Smooth muscle cell (in vitro differentiated cells): ENCODE measurements around the gene CERS4. TPM values are rescaled to one million over a fixed set of nuclear protein-coding genes. Genes with fewer than 3 reads are reported as not detected.
A peak's percentile ranks its signal among the peaks of the same experiment; 100 is the strongest.

Experiments used
- DNase-seq: peaks from one replicate; lab custom pipeline; 2025; ENCODE audit not compliant: unreplicated experiment; lab: John Stamatoyannopoulos, UW
- H2AFZ ChIP-seq: fragments of 200-600 bp; sonication (generic); 2 replicates; pipeline ENCODE4 v1.6.0; 2016; ENCODE audit warnings: antibody characterized with exemption, low read depth, mild to moderate bottlenecking
- H3F3A ChIP-seq: fragments of 200-600 bp; sonication (generic); 2 replicates; pipeline ENCODE4 v1.6.0; 2017; ENCODE audit warnings: antibody characterized with exemption, low read depth
- H3K27ac ChIP-seq: fragments of 200-600 bp; sonication (generic); 2 replicates; pipeline ENCODE4 v1.5.1; 2016; ENCODE audit warnings: low read depth, mild to moderate bottlenecking
- H3K27me3 ChIP-seq: fragments of 200-600 bp; sonication (generic); 2 replicates; pipeline ENCODE4 v1.6.1; 2016; ENCODE audit warnings: low read depth, mild to moderate bottlenecking
- H3K36me3 ChIP-seq: fragments of 200-600 bp; sonication (generic); 2 replicates; pipeline ENCODE4 v1.5.1; 2016; ENCODE audit warnings: low read depth
- H3K4me1 ChIP-seq: fragments of 200-600 bp; sonication (generic); 2 replicates; pipeline ENCODE4 v1.5.1; 2016; ENCODE audit warnings: low read depth
- H3K4me2 ChIP-seq: fragments of 200-600 bp; sonication (generic); 2 replicates; pipeline ENCODE4 v1.6.0; 2016; ENCODE audit warnings: mild to moderate bottlenecking
- H3K4me3 ChIP-seq: fragments of 200-600 bp; sonication (generic); 2 replicates; pipeline ENCODE4 v1.5.1; 2016; ENCODE audit warnings: mild to moderate bottlenecking
- H3K79me2 ChIP-seq: fragments of 200-600 bp; sonication (generic); 2 replicates; pipeline ENCODE4 v1.6.0; 2016; ENCODE audit warnings: low read depth, mild to moderate bottlenecking
- H3K9ac ChIP-seq: fragments of 200-600 bp; sonication (generic); 2 replicates; pipeline ENCODE4 v1.6.0; 2016; ENCODE audit warnings: low read depth
- H3K9me3 ChIP-seq: fragments of 200-600 bp; sonication (generic); replicated peaks from 2 replicates; pipeline ENCODE4 v1.5.1; 2016; ENCODE audit warnings: low read depth
- H4K20me1 ChIP-seq: fragments of 200-600 bp; sonication (generic); 2 replicates; pipeline ENCODE4 v1.6.0; 2016; ENCODE audit warnings: low read depth
- WGBS: methylation state at CpG from one replicate; pipeline ENCODE4 v1.1.7; 2016; ENCODE audit warnings: low lambda C conversion rate; 5-methylcytosine and 5-hydroxymethylcytosine counted together
- polyA plus RNA-seq: library from polyadenylated mRNA; unstranded; fragments of >200 nt; fragmentation: Nextera tagmentation; extraction: Ambion mirVana; gene quantifications from 2 replicates; pipeline ENCODE4 v1.2.1, GENCODE V29; 2016
- total RNA-seq: library from RNA; depleted of rRNA; stranded (reverse); fragments of >200 nt; gene quantifications from 2 replicates; pipeline ENCODE4 v1.2.3, GENCODE V29; 2014
- TF ChIP-seq, protein P1 (sequence below): fragments of 200-600 bp; sonication (generic); IDR thresholded peaks from 2 replicates; pipeline ENCODE4 v1.5.1; 2017; ENCODE audit warnings: borderline replicate concordance, mild to moderate bottlenecking, antibody characterized with exemption; ENCODE audit not compliant: insufficient read depth, poor library complexity, severe bottlenecking

The CERS4 gene
- total and polyA plus RNA-seq, 2 experiments from 2014 or later: 19.9 to 20.9 TPM

DNA sequence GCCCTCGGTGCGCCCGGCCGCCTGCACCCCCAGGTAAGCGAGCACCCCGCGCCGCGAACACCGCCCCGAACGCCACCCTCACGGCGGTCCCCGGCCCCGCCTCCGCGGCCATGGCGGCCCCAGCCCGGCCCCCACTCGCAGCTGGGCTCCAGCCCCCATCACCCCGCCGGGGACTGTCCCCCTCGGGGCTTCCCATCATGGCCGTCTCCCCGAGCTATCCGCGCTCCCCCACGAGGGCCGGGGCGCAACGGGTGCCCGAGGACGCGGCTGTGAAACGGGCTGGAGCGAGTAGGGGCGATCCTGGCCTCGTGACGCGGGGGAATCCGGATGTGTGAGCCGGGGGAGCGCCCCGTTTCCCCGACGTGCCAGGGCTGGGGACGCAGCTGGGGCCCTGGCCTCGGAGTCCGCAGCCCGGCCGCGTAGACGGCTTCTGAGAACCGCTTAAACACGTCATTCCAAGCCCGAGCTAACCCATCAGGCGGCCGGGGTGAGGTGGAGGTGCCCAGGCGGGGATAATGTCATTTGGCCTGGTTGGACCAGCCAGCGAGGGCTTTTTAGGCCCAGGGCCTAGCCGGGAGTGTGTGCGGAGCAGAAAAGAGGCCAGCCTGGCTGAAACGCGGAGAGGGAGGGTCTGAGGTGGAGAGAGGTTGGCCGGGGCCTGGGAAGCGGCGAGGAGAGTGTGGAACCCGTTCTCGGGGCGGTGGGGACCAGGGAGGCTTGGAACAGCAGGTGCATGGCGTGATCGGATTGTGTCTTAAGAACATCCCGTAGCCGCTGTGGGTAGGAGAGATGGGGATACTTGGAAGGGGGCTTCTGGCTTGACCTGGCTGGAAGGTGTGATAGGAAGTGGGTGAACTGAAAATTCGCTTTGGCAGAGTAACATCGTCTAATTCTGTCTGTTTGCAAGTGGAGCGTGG lies 550 bp downstream of the CERS4 start:
- H3K4me2 ChIP-seq: peak overlapping the region; percentile 83
- no peak overlapping the region for H3K9ac ChIP-seq
- peak overlapping the region; percentile 36 for H2AFZ ChIP-seq
- no peaks in the 10 kb centered on the region for H3K9me3 ChIP-seq
- H3K27ac ChIP-seq: no peak overlapping the region
- H3K79me2 ChIP-seq: peaks cover 24% of the 10 kb centered on the region
- H3K27me3 ChIP-seq: no peaks in the 10 kb centered on the region
- peak overlapping the region; percentile 84 for H3K4me3 ChIP-seq
- H4K20me1 ChIP-seq: peaks cover 42% of the 10 kb centered on the region
- TF ChIP-seq, protein P1, sequence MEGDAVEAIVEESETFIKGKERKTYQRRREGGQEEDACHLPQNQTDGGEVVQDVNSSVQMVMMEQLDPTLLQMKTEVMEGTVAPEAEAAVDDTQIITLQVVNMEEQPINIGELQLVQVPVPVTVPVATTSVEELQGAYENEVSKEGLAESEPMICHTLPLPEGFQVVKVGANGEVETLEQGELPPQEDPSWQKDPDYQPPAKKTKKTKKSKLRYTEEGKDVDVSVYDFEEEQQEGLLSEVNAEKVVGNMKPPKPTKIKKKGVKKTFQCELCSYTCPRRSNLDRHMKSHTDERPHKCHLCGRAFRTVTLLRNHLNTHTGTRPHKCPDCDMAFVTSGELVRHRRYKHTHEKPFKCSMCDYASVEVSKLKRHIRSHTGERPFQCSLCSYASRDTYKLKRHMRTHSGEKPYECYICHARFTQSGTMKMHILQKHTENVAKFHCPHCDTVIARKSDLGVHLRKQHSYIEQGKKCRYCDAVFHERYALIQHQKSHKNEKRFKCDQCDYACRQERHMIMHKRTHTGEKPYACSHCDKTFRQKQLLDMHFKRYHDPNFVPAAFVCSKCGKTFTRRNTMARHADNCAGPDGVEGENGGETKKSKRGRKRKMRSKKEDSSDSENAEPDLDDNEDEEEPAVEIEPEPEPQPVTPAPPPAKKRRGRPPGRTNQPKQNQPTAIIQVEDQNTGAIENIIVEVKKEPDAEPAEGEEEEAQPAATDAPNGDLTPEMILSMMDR: no peak
- no peaks in the 10 kb centered on the region for H3F3A ChIP-seq
- no peaks in the 10 kb centered on the region for H3K36me3 ChIP-seq
- peak; percentile 67 for DNase-seq
- 5% methylated on average over 72 of the region's 78 CpGs for WGBS
- H3K4me1 ChIP-seq: peaks cover 11% of the 10 kb centered on the region

DNA sequence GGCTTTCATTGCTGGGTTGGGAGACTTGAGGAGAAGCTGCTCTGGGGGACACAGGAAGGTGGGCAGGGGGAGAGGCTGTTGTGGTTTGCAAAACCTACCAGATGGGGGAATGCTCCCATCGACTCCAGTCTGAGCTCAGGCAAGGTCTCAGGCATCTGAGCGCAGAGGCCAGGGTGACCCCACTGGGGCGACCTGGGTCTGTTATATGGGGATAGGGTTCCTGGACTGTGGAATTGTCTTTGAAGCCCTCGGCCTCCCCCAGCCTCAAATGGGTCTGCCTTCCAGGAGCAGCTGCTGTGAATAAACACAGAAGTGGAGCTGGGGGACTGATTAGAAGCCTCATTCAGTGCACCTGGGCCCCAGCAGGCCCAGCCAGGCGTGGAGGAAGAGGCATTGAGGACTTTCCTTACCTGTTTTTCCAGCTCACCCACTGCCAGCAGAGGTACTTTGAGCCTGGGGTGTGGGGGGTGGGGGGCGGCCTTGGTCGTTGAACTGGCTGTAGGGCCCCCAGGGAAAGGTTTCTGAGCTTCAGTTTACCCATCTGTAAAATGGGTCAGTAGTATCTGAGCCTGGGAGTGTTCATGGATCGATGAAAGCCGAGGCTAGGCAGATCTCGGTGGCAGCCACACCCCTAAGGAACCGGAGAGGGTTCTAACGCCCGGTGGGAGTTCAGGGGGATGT lies 1.4 kb downstream of the CERS4 start:
- Histone ChIP-seq H3K9ac (no peak overlapping the region), H3K27ac (no peak overlapping the region), H3K4me2 (peak overlapping the region; percentile 83), H3F3A (no peaks in the 10 kb centered on the region), H4K20me1 (peaks cover 43% of the 10 kb centered on the region), H3K79me2 (peaks cover 24% of the 10 kb centered on the region), H3K4me1 (peaks cover 11% of the 10 kb centered on the region), H3K27me3 (no peaks in the 10 kb centered on the region), H3K9me3 (no peaks in the 10 kb centered on the region), H3K36me3 (no peaks in the 10 kb centered on the region), H2AFZ (no peak overlapping the region), H3K4me3 (peak overlapping the region; percentile 84)
- no peak for DNase-seq
- TF ChIP-seq, protein P1: no peak
- WGBS: 77% methylated on average over 13 of the region's 13 CpGs

DNA sequence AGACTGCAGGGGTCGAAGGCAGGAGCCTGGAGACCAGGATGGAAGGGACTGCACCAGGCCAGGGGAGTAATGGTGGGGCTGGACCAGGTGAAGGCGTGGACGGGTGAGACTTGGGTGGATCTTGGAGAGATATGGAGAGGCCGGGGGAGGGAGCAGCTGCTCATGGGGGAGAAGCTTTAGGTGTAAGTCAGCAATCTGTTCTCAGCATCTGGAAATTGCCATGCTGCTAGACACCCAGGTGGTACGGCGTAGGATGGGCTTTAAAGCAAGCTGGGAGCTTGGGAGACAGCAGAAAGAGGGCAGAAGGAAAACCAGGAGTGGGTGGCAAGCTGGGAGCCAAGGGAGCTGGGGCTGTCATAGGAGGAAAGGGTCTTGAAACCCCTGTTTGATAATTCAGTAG lies 3.0 kb downstream of the CERS4 start:
- peaks cover 56% of the 10 kb centered on the region for H4K20me1 ChIP-seq
- 96% methylated on average over 6 of the region's 6 CpGs for WGBS
- H3K4me3 ChIP-seq: no peak overlapping the region
- H3K79me2 ChIP-seq: peaks cover 24% of the 10 kb centered on the region
- no peak overlapping the region for H3K27ac ChIP-seq
- no peaks in the 10 kb centered on the region for H3K36me3 ChIP-seq
- peaks cover 11% of the 10 kb centered on the region for H3K4me1 ChIP-seq
- H3K9me3 ChIP-seq: no peaks in the 10 kb centered on the region
- no peaks in the 10 kb centered on the region for H3F3A ChIP-seq
- DNase-seq: no peak
- no peak overlapping the region for H3K4me2 ChIP-seq
- H3K27me3 ChIP-seq: no peaks in the 10 kb centered on the region
- TF ChIP-seq, protein P1: no peak
- H2AFZ ChIP-seq: no peak overlapping the region
- H3K9ac ChIP-seq: no peak overlapping the region
